NB4 (cell line): ENCODE measurements around the gene TTC34.

ENCODE experiments used
- DNase-seq: peaks from one replicate; pipeline ENCODE4 v3.0.0; 2010; ENCODE audit warnings: low read depth
- H3K4me3 ChIP-seq: one replicate; pipeline ENCODE4 v1.5.1; 2011; ENCODE audit warnings: mild to moderate bottlenecking, low read depth, low read length, moderate library complexity
- MYC ChIP-seq: IDR thresholded peaks from 2 replicates; pipeline ENCODE4 v1.6.1; 2011; ENCODE audit warnings: low read depth, low read length
- POLR2A ChIP-seq: IDR thresholded peaks from 2 replicates; pipeline ENCODE4 v1.6.1; 2011; ENCODE audit warnings: mild to moderate bottlenecking; ENCODE audit not compliant: insufficient read length; ENCODE audit errors: extremely low read depth
- TF ChIP-seq, protein P1 (sequence below): IDR thresholded peaks from 2 replicates; pipeline ENCODE4 v1.6.1; 2011; ENCODE audit warnings: low read depth, low read length
- TF ChIP-seq, protein P2 (sequence below): IDR thresholded peaks from one replicate; pipeline ENCODE4 v1.5.1; 2012; ENCODE audit warnings: low read depth, low read length

Gene TTC34

DNA sequence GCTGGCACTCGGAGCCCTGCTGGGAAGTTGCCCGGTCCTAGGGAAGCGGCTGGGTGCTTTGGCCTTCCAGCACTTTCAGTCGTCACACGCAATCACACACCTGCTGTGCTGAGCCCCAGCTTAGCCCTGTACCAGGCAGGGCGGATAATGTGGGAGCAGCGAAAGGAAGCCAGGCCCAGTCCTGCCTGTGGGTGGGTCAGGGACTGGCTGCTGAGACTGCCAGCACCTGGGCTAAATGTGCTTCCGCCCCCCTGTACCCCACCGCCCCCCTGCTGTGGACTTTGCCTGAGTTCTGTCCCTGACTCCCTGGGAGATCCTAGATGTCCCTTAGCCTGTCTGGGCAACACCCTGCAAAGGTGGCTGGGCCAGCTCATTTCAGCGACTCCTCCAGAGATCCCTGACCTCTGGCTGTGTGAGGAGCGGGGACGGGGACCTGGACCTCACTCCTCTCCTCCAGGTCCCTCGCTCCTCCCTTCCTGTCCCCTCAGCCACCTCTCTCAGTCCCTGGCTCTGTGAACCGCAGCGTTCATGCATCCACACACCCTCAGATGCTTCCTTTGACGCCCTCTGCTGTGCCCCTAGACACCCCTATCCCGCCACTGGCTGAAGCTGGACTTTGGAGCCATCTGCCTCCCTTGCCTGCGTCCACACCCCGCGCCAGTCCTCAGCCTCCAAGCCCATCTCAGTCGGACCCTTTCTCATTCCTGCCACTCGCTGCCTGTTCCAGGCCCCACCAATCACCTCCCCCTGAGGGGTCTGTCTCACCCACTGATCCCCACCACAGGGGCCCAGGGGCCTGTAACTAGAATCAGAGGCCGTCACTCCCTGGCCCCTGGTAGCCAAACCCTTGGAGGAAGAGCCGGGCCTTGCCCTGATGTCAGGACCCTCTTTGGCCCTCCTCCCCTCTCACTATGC is 170.1 kb downstream of the TTC34 start:
- TF ChIP-seq, protein P1, sequence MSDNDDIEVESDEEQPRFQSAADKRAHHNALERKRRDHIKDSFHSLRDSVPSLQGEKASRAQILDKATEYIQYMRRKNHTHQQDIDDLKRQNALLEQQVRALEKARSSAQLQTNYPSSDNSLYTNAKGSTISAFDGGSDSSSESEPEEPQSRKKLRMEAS, result no peak
- TF ChIP-seq, protein P2, sequence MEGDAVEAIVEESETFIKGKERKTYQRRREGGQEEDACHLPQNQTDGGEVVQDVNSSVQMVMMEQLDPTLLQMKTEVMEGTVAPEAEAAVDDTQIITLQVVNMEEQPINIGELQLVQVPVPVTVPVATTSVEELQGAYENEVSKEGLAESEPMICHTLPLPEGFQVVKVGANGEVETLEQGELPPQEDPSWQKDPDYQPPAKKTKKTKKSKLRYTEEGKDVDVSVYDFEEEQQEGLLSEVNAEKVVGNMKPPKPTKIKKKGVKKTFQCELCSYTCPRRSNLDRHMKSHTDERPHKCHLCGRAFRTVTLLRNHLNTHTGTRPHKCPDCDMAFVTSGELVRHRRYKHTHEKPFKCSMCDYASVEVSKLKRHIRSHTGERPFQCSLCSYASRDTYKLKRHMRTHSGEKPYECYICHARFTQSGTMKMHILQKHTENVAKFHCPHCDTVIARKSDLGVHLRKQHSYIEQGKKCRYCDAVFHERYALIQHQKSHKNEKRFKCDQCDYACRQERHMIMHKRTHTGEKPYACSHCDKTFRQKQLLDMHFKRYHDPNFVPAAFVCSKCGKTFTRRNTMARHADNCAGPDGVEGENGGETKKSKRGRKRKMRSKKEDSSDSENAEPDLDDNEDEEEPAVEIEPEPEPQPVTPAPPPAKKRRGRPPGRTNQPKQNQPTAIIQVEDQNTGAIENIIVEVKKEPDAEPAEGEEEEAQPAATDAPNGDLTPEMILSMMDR, result no peak
- no peak for TF ChIP-seq MYC
- TF ChIP-seq POLR2A, result no peak
- H3K4me3 ChIP-seq, result no peak overlapping the region
- DNase-seq, result no peak

DNA sequence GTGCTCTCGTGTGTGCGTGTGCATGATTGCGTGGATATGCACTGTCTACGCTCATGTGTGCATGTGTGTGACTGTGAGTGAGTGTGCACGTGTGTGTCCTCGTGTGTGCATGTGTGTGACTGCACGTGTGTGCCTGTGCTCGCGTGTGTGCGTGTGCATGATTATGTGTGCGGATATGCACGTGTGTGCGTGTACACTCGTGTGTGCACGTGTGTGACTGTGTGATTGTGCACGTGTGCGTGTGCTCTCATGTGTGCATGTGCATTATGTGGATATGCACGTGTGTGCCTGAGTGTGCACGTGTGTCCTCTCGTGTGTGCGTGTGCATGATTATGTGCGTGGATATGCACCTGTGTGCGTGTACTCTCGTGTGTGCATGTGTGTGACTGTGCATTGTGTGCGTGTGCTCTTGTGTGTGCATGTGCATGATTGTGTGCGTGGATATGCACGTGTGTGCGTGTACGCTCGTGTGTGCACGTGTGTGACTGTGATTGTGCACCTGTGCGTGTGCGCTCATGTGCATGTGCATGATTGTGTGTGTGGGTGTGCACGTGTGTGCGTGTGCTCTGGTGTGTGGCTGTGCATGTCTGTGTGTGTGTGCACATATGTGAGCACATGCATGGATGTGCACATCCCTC is 170.9 kb downstream of the TTC34 start:
- DNase-seq, result no peak
- TF ChIP-seq, protein P2, result no peak
- TF ChIP-seq MYC (no peak), POLR2A (no peak)
- TF ChIP-seq, protein P1, result no peak
- no peak overlapping the region for H3K4me3 ChIP-seq

DNA sequence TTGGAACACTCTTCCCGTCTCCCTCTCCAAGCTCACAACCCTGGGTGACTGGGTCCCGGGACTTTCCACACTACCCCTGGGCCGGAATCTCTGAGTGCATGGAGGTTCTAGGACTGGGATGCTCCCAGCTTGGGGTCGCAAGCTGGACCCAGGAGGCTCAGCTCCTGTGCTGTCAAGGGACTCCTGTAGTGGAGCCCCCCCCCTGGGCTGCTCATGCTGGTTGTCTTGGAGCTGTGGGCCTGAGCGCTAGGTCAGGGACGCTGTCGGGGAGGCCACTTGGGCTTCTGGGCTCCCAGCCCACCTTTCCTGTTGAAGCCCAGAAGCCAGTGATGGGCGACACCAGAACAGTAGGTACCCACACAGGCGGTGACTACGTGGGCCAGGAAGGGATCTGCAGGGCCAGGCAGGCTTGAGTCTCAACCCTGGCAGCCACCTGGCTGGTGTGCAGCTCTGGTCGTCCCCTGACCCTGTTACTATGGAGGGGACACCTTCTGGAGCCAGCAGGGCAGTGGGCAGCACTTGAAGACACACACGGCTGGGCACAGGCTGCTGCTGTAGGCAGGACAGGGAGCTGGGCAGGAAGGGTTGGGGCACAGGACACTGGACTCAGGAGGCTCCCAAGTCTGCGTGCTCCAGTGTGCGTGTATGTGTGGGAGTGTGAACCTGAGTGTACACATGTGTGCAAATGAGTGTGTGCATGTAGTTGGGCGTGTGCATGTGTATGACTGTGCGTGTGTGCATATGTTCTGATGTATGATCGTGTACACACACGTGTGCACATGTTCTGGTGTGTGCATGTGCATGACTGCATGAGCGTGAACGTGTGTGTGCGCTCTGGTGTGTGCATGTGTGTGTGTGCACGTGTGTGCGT is 171.6 kb downstream of the TTC34 start:
- TF ChIP-seq, protein P1, result no peak
- TF ChIP-seq MYC (no peak), POLR2A (no peak)
- TF ChIP-seq, protein P2, result no peak
- DNase-seq, result no peak
- no peak overlapping the region for H3K4me3 ChIP-seq

DNA sequence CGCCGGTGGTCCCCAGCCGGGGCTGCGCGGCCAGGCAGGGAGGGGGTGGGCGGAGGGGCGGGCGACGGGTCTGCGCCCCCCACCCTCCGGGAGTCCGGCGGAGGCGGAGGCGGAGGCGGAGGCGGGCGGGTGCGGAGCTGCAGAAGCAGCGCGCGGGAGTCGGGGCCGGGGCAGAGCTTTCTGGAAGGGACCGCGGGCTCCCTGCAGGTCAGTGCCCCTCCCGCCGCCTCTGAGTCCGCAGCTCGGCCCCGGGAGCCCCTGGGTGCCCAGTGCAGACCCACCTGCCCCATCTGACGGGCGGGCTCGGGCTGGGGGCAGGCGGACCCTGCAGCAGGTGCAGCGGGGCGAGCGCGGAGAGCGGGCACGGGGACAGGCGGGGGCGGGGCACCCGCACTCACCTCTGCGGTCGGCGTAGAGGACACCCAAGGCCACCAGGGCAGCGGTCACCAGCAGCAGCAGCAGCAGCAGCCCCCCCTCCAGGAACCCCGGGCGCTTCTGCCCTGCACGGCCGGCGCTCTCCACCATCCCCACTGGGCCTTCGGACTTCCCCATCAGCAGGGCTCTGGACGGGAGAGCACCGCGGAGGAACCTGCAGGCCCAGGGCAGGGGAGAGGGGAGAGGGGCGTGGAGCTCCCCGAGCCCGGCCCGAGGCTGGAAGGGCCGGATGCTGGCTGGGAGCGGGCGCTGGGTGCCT is 172.4 kb downstream of the TTC34 start:
- DNase-seq, result no peak
- no peak overlapping the region for H3K4me3 ChIP-seq

More for the DNA sequence above, 172.4 kb downstream of the TTC34 start:
- TF ChIP-seq, protein P2, result no peak
- no peak for TF ChIP-seq MYC
- TF ChIP-seq POLR2A, result no peak
- TF ChIP-seq, protein P1, result no peak
